SH-SY5Y (cell line): ENCODE data around the gene ATP6V1A.

Source experiments
- GATA2 ChIP-seq: IDR thresholded peaks from 2 replicates; pipeline ENCODE4 v1.6.1; 2011; ENCODE audit warnings: mild to moderate bottlenecking, low read depth, low read length
- GATA3 ChIP-seq: IDR thresholded peaks from 2 replicates; pipeline ENCODE4 v1.6.1; 2011; ENCODE audit warnings: low read depth, mild to moderate bottlenecking, low read length, moderate library complexity

DNA sequence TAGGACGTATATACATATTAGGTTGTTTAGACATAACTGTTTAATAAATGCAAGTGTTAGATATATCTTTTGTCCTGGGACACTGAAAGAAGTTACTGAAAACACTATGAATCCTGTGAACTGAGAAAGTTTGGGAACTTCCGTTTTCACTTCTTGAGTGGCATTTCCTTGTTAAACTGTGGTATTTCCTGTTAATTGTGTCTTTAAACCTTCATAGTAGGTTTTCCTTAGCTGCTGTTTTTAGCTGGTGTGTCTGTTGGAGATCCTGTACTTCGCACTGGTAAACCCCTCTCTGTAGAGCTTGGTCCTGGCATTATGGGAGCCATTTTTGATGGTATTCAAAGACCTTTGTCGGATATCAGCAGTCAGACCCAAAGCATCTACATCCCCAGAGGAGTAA lies 37.1 kb downstream of the ATP6V1A start:
- TF ChIP-seq GATA3 (no peak), GATA2 (no peak)
